K562 (cell line): ENCODE results near the gene PFDN2. TPM values are rescaled to one million over a fixed set of nuclear protein-coding genes. Genes with fewer than 3 reads are reported as not detected.

ENCODE experiments used
- ATAC-seq: fragments of 200-7000 bp; cut with Tn5 transposase; 3 replicates; pipeline ENCODE4 v1.9.1; 2020; ENCODE audit warnings: moderate library complexity
- BruUV-seq: library from RNA; stranded (reverse); fragments of 400-500 nt; replicated peaks from 2 replicates; lab custom pipeline; 2021; lab: Mats Ljungman, UMichigan
- CTCF ChIA-PET: fragments of 300-600 bp; formaldehyde crosslinking; extraction: SDS; loops from one replicate; lab custom pipeline; 2021; ENCODE audit warnings: low intra/inter-chr PET ratio; lab: Yijun Ruan, JAX
- POLR2A ChIA-PET: fragments of 300-600, 350-650 bp; sonication (Branson Sonifier 250); formaldehyde crosslinking; extraction: SDS; loops from one replicate; lab custom pipeline; 2021; ENCODE audit warnings: antibody characterized with exemption, inconsistent platforms; lab: Yijun Ruan, JAX
- DNase-seq, 4 experiments: peaks; one replicate each; pipeline versions ENCODE4 v3.0.0 to v3.0.0-alpha.2; 2011 to 2018; ENCODE audit warnings: low spot score in 3 of 4, mixed read lengths in 3 of 4; ENCODE audit errors: extremely low read depth in 1 of 4
- FAIRE-seq: peaks from 2 replicates; lab custom pipeline; 2011; peaks lifted over from hg19 to GRCh38; lab: Jason Lieb, UNC
- H2AFZ ChIP-seq: 2 replicates; pipeline ENCODE4 v1.6.0; 2011; ENCODE audit warnings: low read depth, low read length, control low read depth, inconsistent platforms
- H3K27ac ChIP-seq: fragments of 200-600 bp; 3 replicates; pipeline ENCODE4 v1.8.0; 2011; ENCODE audit warnings: low read depth, mild to moderate bottlenecking, control low read depth, inconsistent platforms, low read length, moderate library complexity, mixed read lengths; ENCODE audit errors: extremely low read depth
- H3K27me3 ChIP-seq, 2 experiments: fragments of 300-600 bp in 1 of 2; 2 replicates in 1 of 2; 3 replicates in 1 of 2; pipeline versions ENCODE4 v1.6.0 to v1.8.0; 2011; ENCODE audit warnings: inconsistent platforms in 2 of 2, low read length in 2 of 2, mild to moderate bottlenecking in 1 of 2, mixed read lengths in 1 of 2, moderate library complexity in 1 of 2; ENCODE audit not compliant: control insufficient read depth in 2 of 2, insufficient read depth in 2 of 2
- H3K36me3 ChIP-seq: fragments of 300-600 bp; 3 replicates; pipeline ENCODE4 v1.8.0; 2011; ENCODE audit warnings: mild to moderate bottlenecking, low read length, inconsistent platforms; ENCODE audit not compliant: control insufficient read depth, insufficient read depth
- H3K4me1 ChIP-seq, 2 experiments: fragments of 200-600 bp in 1 of 2; replicated peaks in 1 of 2; 2 replicates in 1 of 2; 3 replicates in 1 of 2; pipeline versions ENCODE4 v1.5.1 to v1.8.0; 2011; ENCODE audit warnings: inconsistent platforms in 2 of 2, low read length in 2 of 2, mild to moderate bottlenecking in 1 of 2, mixed read lengths in 1 of 2, moderate library complexity in 1 of 2; ENCODE audit not compliant: control insufficient read depth in 2 of 2, insufficient read depth in 2 of 2
- H3K4me2 ChIP-seq: 2 replicates; pipeline ENCODE4 v1.6.1; 2011; ENCODE audit warnings: low read length, control low read depth, inconsistent platforms, mixed read lengths; ENCODE audit not compliant: insufficient read depth
- H3K4me3 ChIP-seq: fragments of 200-600 bp; sonication (generic), shearing (Covaris generic); 2 replicates; pipeline ENCODE4 v1.5.1; 2016; ENCODE audit warnings: control low read depth, inconsistent platforms
- H3K79me2 ChIP-seq: fragments of 200-600 bp; 3 replicates; pipeline ENCODE4 v1.8.0; 2011; ENCODE audit warnings: low read length, inconsistent platforms; ENCODE audit not compliant: control insufficient read depth, insufficient read depth
- H3K9ac ChIP-seq, 2 experiments: 2 replicates each; pipeline versions ENCODE4 v1.6.0 to v1.6.1; 2011; ENCODE audit warnings: low read depth in 2 of 2, low read length in 2 of 2, control low read depth in 1 of 2, inconsistent platforms in 1 of 2, mild to moderate bottlenecking in 1 of 2, mixed read lengths in 1 of 2; ENCODE audit not compliant: insufficient read depth in 1 of 2
- H3K9me1 ChIP-seq: one replicate; pipeline ENCODE4 v1.6.0; 2011; ENCODE audit warnings: inconsistent platforms, mild to moderate bottlenecking, low read length, moderate library complexity; ENCODE audit not compliant: control insufficient read depth, insufficient read depth
- H3K9me3 ChIP-seq: replicated peaks from 2 replicates; pipeline ENCODE4 v1.5.1; 2011; ENCODE audit warnings: low read depth, low read length, inconsistent platforms; ENCODE audit not compliant: control insufficient read depth, insufficient read depth
- H4K20me1 ChIP-seq: replicated peaks from 2 replicates; pipeline ENCODE4 v1.6.1; 2011; ENCODE audit warnings: low read length, inconsistent platforms, mixed read lengths; ENCODE audit not compliant: control insufficient read depth, insufficient read depth
- CREB5 ChIP-seq: fragments of 250-450 bp; sonication (Bioruptor Pico); IDR thresholded peaks from 2 replicates; pipeline ENCODE4 v1.5.0; 2020; ENCODE audit warnings: mild to moderate bottlenecking
- ZZZ3 ChIP-seq: fragments of 450-650 bp; IDR thresholded peaks from 2 replicates; pipeline ENCODE4 v1.6.1; 2016; ENCODE audit warnings: antibody characterized with exemption, mild to moderate bottlenecking, moderate library complexity
- whole genome bisulfite sequencing: fragments of 100-300 bp; shearing (Covaris generic); methylation state at CpG from one replicate; pipeline ENCODE4 v1.1.6; 2016; ENCODE audit warnings: low coverage, mixed read lengths; ENCODE audit not compliant: insufficient coverage; ENCODE audit errors: missing lambda C conversion rate; 5-methylcytosine and 5-hydroxymethylcytosine counted together
- in situ Hi-C: fragments of 300-500 bp; cut with MboI; formaldehyde crosslinking; loops from 4 replicates; pipeline ENCODE4 v1.15.0; 2018; ENCODE audit warnings: inconsistent platforms, mixed read lengths
- intact Hi-C: fragments of 100-400 bp; cut with micrococcal nuclease; formaldehyde crosslinking; loops from 2 replicates; pipeline ENCODE4 v1.14.2; 2022
- polyA plus RNA-seq, 8 experiments: library from polyadenylated mRNA; depleted of rRNA in 4 of 8; stranded (reverse) in 5 of 8; unstranded in 3 of 8; fragments of >200 nt; fragmentation: Nextera tagmentation in 2 of 8; fragmentation: Illumina TruSeq in 1 of 8; extraction: Ambion mirVana in 2 of 8; extraction: Trizol in 1 of 8; gene quantifications; 2 replicates each; pipeline versions ENCODE4 v1.2.1 to v1.2.3, GENCODE V29; 2011 to 2014; ENCODE audit warnings: inconsistent platforms in 1 of 8, missing spikeins in 1 of 8
- total RNA-seq, 7 experiments: library from RNA; depleted of rRNA in 6 of 7; stranded (reverse); fragments of >200 nt in 6 of 7; fragmentation: Illumina TruSeq in 2 of 7; extraction: Trizol in 2 of 7; gene quantifications; 2 replicates each; pipeline versions ENCODE4 v1.2.1 to v1.2.3, GENCODE V29; 2011 to 2021; ENCODE audit warnings: low replicate concordance in 1 of 7

Gene PFDN2
- total and polyA plus RNA-seq, 9 of the 15 experiments (the other 6 are each of a cell fraction or from before 2014, with no cell fraction given), result 50.2 to 361 (median 144) TPM

DNA sequence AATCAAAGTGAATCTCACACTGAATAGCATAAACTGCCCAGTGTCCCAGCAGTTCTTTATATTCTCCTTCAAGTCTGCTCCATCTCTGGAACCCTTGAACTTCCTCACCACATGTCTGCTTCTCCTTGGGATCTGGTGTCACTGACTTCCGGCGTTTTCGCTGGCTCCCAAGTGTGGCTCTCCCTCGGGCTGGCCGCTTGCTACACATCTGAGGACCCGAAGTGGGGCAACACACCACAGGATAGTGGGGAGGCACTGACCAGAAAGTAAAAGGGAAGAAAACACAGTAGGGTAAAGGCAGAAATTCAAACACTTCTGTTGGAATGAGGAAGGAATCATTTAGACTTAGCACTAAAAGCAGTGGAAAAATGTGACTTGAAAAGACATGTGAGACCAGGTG, 5.1 kb upstream of the PFDN2 start:
- H3K36me3 ChIP-seq, result peaks cover 79% of the 10 kb centered on the region

More for the DNA sequence above, 5.1 kb upstream of the PFDN2 start:
- TF ChIP-seq ZZZ3, result no peak
- TF ChIP-seq CREB5 (CRISPR knock-in tag), result no peak
- BruUV-seq, result no TSS peak
- Histone ChIP-seq H3K4me1 (peaks cover 13 to 25% of the 10 kb centered on the region in 2 experiments), H3K4me3 (no peak overlapping the region), H3K27ac (no peak overlapping the region), H3K9me3 (no peaks in the 10 kb centered on the region), H3K27me3 (no peaks in the 10 kb centered on the region), H2AFZ (no peak overlapping the region), H3K9ac (no peak overlapping the region), H3K4me2 (no peak overlapping the region), H3K9me1 (no peaks in the 10 kb centered on the region), H4K20me1 (peaks cover 3% of the 10 kb centered on the region; the same call in 1 of the 2 replicates), H3K79me2 (peaks cover 32% of the 10 kb centered on the region)
- ChIA-PET CTCF (no interaction called here), POLR2A (interaction anchor here (2.5 kb wide), 1 partner anchor 9 kb away, joined by 20 read pairs; the partner anchor contains the start of gene DEDD)
- in situ Hi-C loops (no loop called here), intact Hi-C loops (no loop called here)
- WGBS, result 83% methylated on average over 6 of the region's 6 CpGs
- DNase-seq (no peak), FAIRE-seq (no peak), ATAC-seq (no peak)
